DLD1 (cell line): Measurements from ENCODE around the gene RNF167.

Experiments used
- in situ Hi-C: cut with HindIII; loops from 2 replicates; pipeline ENCODE4 v1.10.0; 2017; ENCODE audit warnings: low sequenced_read_pairs

The RNF167 gene

GRCh38 chr17:4937553-4937952 is 2.5 kb upstream of the RNF167 start:
- in situ Hi-C loops = no loop called here

- in situ Hi-C loops = no loop called here
Measured at GRCh38 chr17:4938069-4938491, 2.0 kb upstream of the RNF167 start.

- in situ Hi-C loops = no loop called here
Measured at GRCh38 chr17:4938688-4939545, 1.2 kb upstream of the RNF167 start.

GRCh38 chr17:4939546-4939795 is 597 bp upstream of the RNF167 start:
- in situ Hi-C loops = no loop called here

GRCh38 chr17:4940555-4941318 is 669 bp downstream of the RNF167 start:
- in situ Hi-C loops = no loop called here

- in situ Hi-C loops = no loop called here
Measured at GRCh38 chr17:4941319-4941610, 1.2 kb downstream of the RNF167 start.

- in situ Hi-C loops = no loop called here
Measured at GRCh38 chr17:4942760-4943508, 2.9 kb downstream of the RNF167 start.

- in situ Hi-C loops = no loop called here
Measured at GRCh38 chr17:4944163-4944553, 4.1 kb downstream of the RNF167 start.

GRCh38 chr17:4944554-4945175 is 4.6 kb downstream of the RNF167 start:
- in situ Hi-C loops = no loop called here

- in situ Hi-C loops = no loop called here
Measured at GRCh38 chr17:4945176-4945943, 5.3 kb downstream of the RNF167 start.

- in situ Hi-C loops = no loop called here
Measured at GRCh38 chr17:4945944-4946280, 5.8 kb downstream of the RNF167 start.

- in situ Hi-C loops = no loop called here
Measured at GRCh38 chr17:4946312-4946976, 6.4 kb downstream of the RNF167 start.

- in situ Hi-C loops = no loop called here
Measured at GRCh38 chr17:4947010-4947410, 6.9 kb downstream of the RNF167 start.

GRCh38 chr17:4947411-4948165 is 7.5 kb downstream of the RNF167 start:
- in situ Hi-C loops = no loop called here

GRCh38 chr17:4948166-4948930 is 8.3 kb downstream of the RNF167 start, which contains the start of gene PFN1:
PFN1 (minus strand) TSS chr17:4948530; CDS start chr17:4948394, 136 bp downstream.
- in situ Hi-C loops = no loop called here

GRCh38 chr17:4948931-4949320 is 8.9 kb downstream of the RNF167 start:
- in situ Hi-C loops = no loop called here

- in situ Hi-C loops = no loop called here
Measured at GRCh38 chr17:4949321-4950074, 9.4 kb downstream of the RNF167 start.
